ENCODE data around the gene TMEM143.

The TMEM143 gene

GRCh38 chr19:48351341-48351752 lies 12.4 kb downstream of the TMEM143 start:
- ATAC-seq (ENCODE audit: insufficient read depth, low read depth) (peak; percentile 99), DNase-seq (peak; percentile 82)
- Histone ChIP-seq H3K4me1 (ENCODE audit: insufficient read depth, low read length) (no peaks in the 10 kb centered on the region), H3K9ac (ENCODE audit: low read depth, low read length) (no peak overlapping the region), H3K27me3 (ENCODE audit: insufficient read depth, low read length, poor library complexity) (no peaks in the 10 kb centered on the region), H3K79me2 (ENCODE audit: insufficient read depth, low read length) (0 out of 2 replicates have a peak, but pooled peaks cover 3% of the 10 kb centered on the region), H2AFZ (ENCODE audit: low read depth, low read length) (no peak overlapping the region), H4K20me1 (ENCODE audit: insufficient read depth, low read length) (no peaks in the 10 kb centered on the region), H3K9me3 (ENCODE audit: insufficient read depth, low read length, severe bottlenecking) (no peaks in the 10 kb centered on the region), H3K27ac (ENCODE audit: low read length) (no peak overlapping the region), H3K4me2 (ENCODE audit: insufficient read depth, low read length) (no peak overlapping the region), H3K4me3 (ENCODE audit: low read depth in 1 of 2, low read length in 2 of 2) (no peak overlapping the region), H3K36me3 (ENCODE audit: insufficient read depth, low read length) (no peaks in the 10 kb centered on the region; the same call in 1 of the 2 replicates)
- TF ChIP-seq EZH2 (IDR thresholded peaks at IDR 0.05; ENCODE audit: borderline replicate concordance, low read depth, low read length, severe bottlenecking) (no peak), CTCF (IDR thresholded peaks at IDR 0.05; ENCODE audit: borderline replicate concordance, extremely low read depth, low read length, poor library complexity, severe bottlenecking) (peak; percentile 92)

- no peak for DNase-seq
- 0 out of 2 replicates have a peak, but pooled peaks cover 3% of the 10 kb centered on the region for H3K79me2 ChIP-seq (ENCODE audit: insufficient read depth, low read length)
- TF ChIP-seq EZH2 (IDR thresholded peaks at IDR 0.05; ENCODE audit: borderline replicate concordance, low read depth, low read length, severe bottlenecking) (no peak), CTCF (IDR thresholded peaks at IDR 0.05; ENCODE audit: borderline replicate concordance, extremely low read depth, low read length, poor library complexity, severe bottlenecking) (no peak)
- no peak for ATAC-seq (ENCODE audit: insufficient read depth, low read depth)
- no peaks in the 10 kb centered on the region for H3K4me1 ChIP-seq (ENCODE audit: insufficient read depth, low read length)
- no peak overlapping the region for H2AFZ ChIP-seq (ENCODE audit: low read depth, low read length)
- no peaks in the 10 kb centered on the region for H3K9me3 ChIP-seq (ENCODE audit: insufficient read depth, low read length, severe bottlenecking)
- no peaks in the 10 kb centered on the region for H4K20me1 ChIP-seq (ENCODE audit: insufficient read depth, low read length)
- no peaks in the 10 kb centered on the region; the same call in 1 of the 2 replicates for H3K36me3 ChIP-seq (ENCODE audit: insufficient read depth, low read length)
- H3K4me2 ChIP-seq (ENCODE audit: insufficient read depth, low read length) = no peak overlapping the region
- no peaks in the 10 kb centered on the region for H3K27me3 ChIP-seq (ENCODE audit: insufficient read depth, low read length, poor library complexity)
- H3K9ac ChIP-seq (ENCODE audit: low read depth, low read length) = no peak overlapping the region
- H3K27ac ChIP-seq (ENCODE audit: low read length) = no peak overlapping the region
- H3K4me3 ChIP-seq (ENCODE audit: low read depth in 1 of 2, low read length in 2 of 2) = no peak overlapping the region
Observed at GRCh38 chr19:48350856-48351255, 12.9 kb downstream of the TMEM143 start.

- ATAC-seq (ENCODE audit: insufficient read depth, low read depth) = no peak
Observed at GRCh38 chr19:48348737-48349136, 15.0 kb downstream of the TMEM143 start.

More at GRCh38 chr19:48348737-48349136, 15.0 kb downstream of the TMEM143 start:
- TF ChIP-seq EZH2 (IDR thresholded peaks at IDR 0.05; ENCODE audit: borderline replicate concordance, low read depth, low read length, severe bottlenecking) (no peak), CTCF (IDR thresholded peaks at IDR 0.05; ENCODE audit: borderline replicate concordance, extremely low read depth, low read length, poor library complexity, severe bottlenecking) (no peak)
- no peak overlapping the region for H3K9ac ChIP-seq (ENCODE audit: low read depth, low read length)
- no peaks in the 10 kb centered on the region for H4K20me1 ChIP-seq (ENCODE audit: insufficient read depth, low read length)
- H3K4me2 ChIP-seq (ENCODE audit: insufficient read depth, low read length) = no peak overlapping the region
- 0 out of 2 replicates have a peak, but pooled peaks cover 3% of the 10 kb centered on the region for H3K79me2 ChIP-seq (ENCODE audit: insufficient read depth, low read length)
- no peak overlapping the region for H3K4me3 ChIP-seq (ENCODE audit: low read depth in 1 of 2, low read length in 2 of 2)
- no peaks in the 10 kb centered on the region for H3K27me3 ChIP-seq (ENCODE audit: insufficient read depth, low read length, poor library complexity)
- H3K27ac ChIP-seq (ENCODE audit: low read length) = no peak overlapping the region
- H2AFZ ChIP-seq (ENCODE audit: low read depth, low read length) = no peak overlapping the region
- H3K9me3 ChIP-seq (ENCODE audit: insufficient read depth, low read length, severe bottlenecking) = no peaks in the 10 kb centered on the region
- H3K4me1 ChIP-seq (ENCODE audit: insufficient read depth, low read length) = no peaks in the 10 kb centered on the region
- no peaks in the 10 kb centered on the region; the same call in 1 of the 2 replicates for H3K36me3 ChIP-seq (ENCODE audit: insufficient read depth, low read length)
- DNase-seq = no peak

Measured in DND-41 (cell line).